Activated naive CD8-positive, alpha-beta T cell (primary cell): ENCODE results near the gene SP4.

ENCODE experiments used
- H3K27ac Mint-ChIP-seq: one replicate; pipeline ENCODE4 v1.8.0; 2021; ENCODE audit warnings: mixed read lengths
- H3K27me3 Mint-ChIP-seq: one replicate; pipeline ENCODE4 v1.8.0; 2021; ENCODE audit warnings: mixed read lengths
- H3K36me3 Mint-ChIP-seq: one replicate; pipeline ENCODE4 v1.8.0; 2021; ENCODE audit warnings: mixed read lengths
- H3K4me1 Mint-ChIP-seq: one replicate; pipeline ENCODE4 v1.8.0; 2021; ENCODE audit warnings: low read depth, mixed read lengths
- H3K4me3 Mint-ChIP-seq: one replicate; pipeline ENCODE4 v1.8.0; 2021; ENCODE audit warnings: mild to moderate bottlenecking, mixed read lengths
- H3K9me3 Mint-ChIP-seq: one replicate; pipeline ENCODE4 v1.8.0; 2021; ENCODE audit warnings: low read depth, mixed read lengths

Gene SP4

GRCh38 chr7:21427182-21427870 is 557 bp upstream of the SP4 start:
- Mint-ChIP-seq H3K4me1 (peaks cover 45% of the 10 kb centered on the region), H3K27me3 (no peaks in the 10 kb centered on the region), H3K4me3 (peak overlapping the region; percentile 97), H3K27ac (peak overlapping the region; percentile 99), H3K36me3 (peaks cover 13% of the 10 kb centered on the region), H3K9me3 (no peaks in the 10 kb centered on the region)

GRCh38 chr7:21428659-21428941 is 717 bp downstream of the SP4 start:
- peaks cover 57% of the 10 kb centered on the region for H3K4me1 Mint-ChIP-seq
- peak overlapping the region; percentile 98 for H3K4me3 Mint-ChIP-seq
- H3K27ac Mint-ChIP-seq, result peak overlapping the region; percentile 96
- no peaks in the 10 kb centered on the region for H3K9me3 Mint-ChIP-seq
- H3K27me3 Mint-ChIP-seq, result no peaks in the 10 kb centered on the region
- peaks cover 16% of the 10 kb centered on the region for H3K36me3 Mint-ChIP-seq

- peak overlapping the region; percentile 98 for H3K4me3 Mint-ChIP-seq
- no peaks in the 10 kb centered on the region for H3K9me3 Mint-ChIP-seq
- peaks cover 62% of the 10 kb centered on the region for H3K4me1 Mint-ChIP-seq
- H3K36me3 Mint-ChIP-seq, result peaks cover 16% of the 10 kb centered on the region
- no peaks in the 10 kb centered on the region for H3K27me3 Mint-ChIP-seq
- H3K27ac Mint-ChIP-seq, result peak overlapping the region; percentile 96
Measured at GRCh38 chr7:21429021-21429420, 1.1 kb downstream of the SP4 start.

- no peaks in the 10 kb centered on the region for H3K9me3 Mint-ChIP-seq
Measured at GRCh38 chr7:21429786-21430574, 2.1 kb downstream of the SP4 start.

GRCh38 chr7:21430575-21430954 is 2.7 kb downstream of the SP4 start:
- peaks cover 21% of the 10 kb centered on the region for H3K36me3 Mint-ChIP-seq
- peaks cover 74% of the 10 kb centered on the region for H3K4me1 Mint-ChIP-seq
- H3K27me3 Mint-ChIP-seq, result no peaks in the 10 kb centered on the region
- peak overlapping the region; percentile 98 for H3K4me3 Mint-ChIP-seq
- peak overlapping the region; percentile 34 for H3K27ac Mint-ChIP-seq
- no peaks in the 10 kb centered on the region for H3K9me3 Mint-ChIP-seq

More at GRCh38 chr7:21429786-21430574, 2.1 kb downstream of the SP4 start:
- Mint-ChIP-seq H3K27ac (peak overlapping the region; percentile 66), H3K4me3 (peak overlapping the region; percentile 98), H3K27me3 (no peaks in the 10 kb centered on the region), H3K4me1 (peaks cover 69% of the 10 kb centered on the region), H3K36me3 (peaks cover 20% of the 10 kb centered on the region)

- H3K4me3 Mint-ChIP-seq, result no peak overlapping the region
- no peaks in the 10 kb centered on the region for H3K27me3 Mint-ChIP-seq
- H3K36me3 Mint-ChIP-seq, result peaks cover 19% of the 10 kb centered on the region
- no peaks in the 10 kb centered on the region for H3K9me3 Mint-ChIP-seq
- H3K4me1 Mint-ChIP-seq, result peaks cover 61% of the 10 kb centered on the region
- no peak overlapping the region for H3K27ac Mint-ChIP-seq
Measured at GRCh38 chr7:21443149-21443841, 15.4 kb downstream of the SP4 start.

GRCh38 chr7:21448974-21449373 is 21.1 kb downstream of the SP4 start:
- Mint-ChIP-seq H3K4me3 (no peak overlapping the region), H3K9me3 (peaks cover 5% of the 10 kb centered on the region), H3K27ac (no peak overlapping the region), H3K36me3 (peaks cover 41% of the 10 kb centered on the region), H3K27me3 (no peaks in the 10 kb centered on the region), H3K4me1 (peaks cover 44% of the 10 kb centered on the region)

GRCh38 chr7:21450076-21450475 is 22.2 kb downstream of the SP4 start:
- Mint-ChIP-seq H3K36me3 (peaks cover 48% of the 10 kb centered on the region), H3K27me3 (no peaks in the 10 kb centered on the region), H3K4me3 (no peak overlapping the region), H3K4me1 (peaks cover 40% of the 10 kb centered on the region), H3K9me3 (peaks cover 9% of the 10 kb centered on the region), H3K27ac (no peak overlapping the region)

GRCh38 chr7:21450941-21451340 is 23.1 kb downstream of the SP4 start:
- H3K36me3 Mint-ChIP-seq, result peaks cover 49% of the 10 kb centered on the region
- H3K27ac Mint-ChIP-seq, result no peak overlapping the region
- no peak overlapping the region for H3K4me3 Mint-ChIP-seq
- H3K9me3 Mint-ChIP-seq, result peaks cover 9% of the 10 kb centered on the region
- peaks cover 41% of the 10 kb centered on the region for H3K4me1 Mint-ChIP-seq
- H3K27me3 Mint-ChIP-seq, result no peaks in the 10 kb centered on the region

GRCh38 chr7:21454182-21454581 is 26.3 kb downstream of the SP4 start:
- Mint-ChIP-seq H3K36me3 (peaks cover 48% of the 10 kb centered on the region), H3K9me3 (peaks cover 9% of the 10 kb centered on the region), H3K27ac (no peak overlapping the region), H3K4me1 (peaks cover 26% of the 10 kb centered on the region), H3K27me3 (no peaks in the 10 kb centered on the region), H3K4me3 (no peak overlapping the region)

- peaks cover 9% of the 10 kb centered on the region for H3K9me3 Mint-ChIP-seq
- H3K27me3 Mint-ChIP-seq, result no peaks in the 10 kb centered on the region
- peaks cover 25% of the 10 kb centered on the region for H3K4me1 Mint-ChIP-seq
- H3K36me3 Mint-ChIP-seq, result peaks cover 50% of the 10 kb centered on the region
- no peak overlapping the region for H3K4me3 Mint-ChIP-seq
- H3K27ac Mint-ChIP-seq, result no peak overlapping the region
Measured at GRCh38 chr7:21454906-21455305, 27.0 kb downstream of the SP4 start.

- Mint-ChIP-seq H3K27me3 (no peaks in the 10 kb centered on the region), H3K4me3 (no peak overlapping the region), H3K9me3 (no peaks in the 10 kb centered on the region), H3K27ac (no peak overlapping the region), H3K4me1 (peaks cover 32% of the 10 kb centered on the region), H3K36me3 (peaks cover 24% of the 10 kb centered on the region)
Measured at GRCh38 chr7:21461282-21461681, 33.4 kb downstream of the SP4 start.

GRCh38 chr7:21462081-21462480 is 34.2 kb downstream of the SP4 start:
- Mint-ChIP-seq H3K36me3 (peaks cover 26% of the 10 kb centered on the region), H3K27ac (no peak overlapping the region), H3K4me3 (no peak overlapping the region)

GRCh38 chr7:21463524-21463923 is 35.6 kb downstream of the SP4 start:
- Mint-ChIP-seq H3K27me3 (no peaks in the 10 kb centered on the region), H3K36me3 (peaks cover 28% of the 10 kb centered on the region), H3K27ac (no peak overlapping the region), H3K4me1 (peaks cover 46% of the 10 kb centered on the region), H3K9me3 (no peaks in the 10 kb centered on the region), H3K4me3 (no peak overlapping the region)

More at GRCh38 chr7:21462081-21462480, 34.2 kb downstream of the SP4 start:
- H3K27me3 Mint-ChIP-seq, result no peaks in the 10 kb centered on the region
- H3K9me3 Mint-ChIP-seq, result no peaks in the 10 kb centered on the region
- H3K4me1 Mint-ChIP-seq, result peaks cover 36% of the 10 kb centered on the region

GRCh38 chr7:21468969-21469368 is 41.1 kb downstream of the SP4 start:
- Mint-ChIP-seq H3K27ac (no peak overlapping the region), H3K4me1 (peaks cover 43% of the 10 kb centered on the region), H3K27me3 (no peaks in the 10 kb centered on the region), H3K36me3 (peaks cover 18% of the 10 kb centered on the region), H3K9me3 (no peaks in the 10 kb centered on the region), H3K4me3 (no peak overlapping the region)
